Loucy (cell line): ENCODE results near the gene ELL2.

Source experiments
- EZH2phosphoT487 ChIP-seq: fragments of 200-600 bp; IDR thresholded peaks from 2 replicates; pipeline ENCODE4 v1.6.1; 2018; ENCODE audit warnings: antibody characterized with exemption, mild to moderate bottlenecking, moderate library complexity, borderline replicate concordance
- TF ChIP-seq, protein P1 (sequence below): fragments of 200-600 bp; sonication (generic); conservative IDR thresholded peaks from 2 replicates; pipeline ENCODE4 v1.5.1; 2014; ENCODE audit warnings: mild to moderate bottlenecking, antibody characterized with exemption, low read length

DNA sequence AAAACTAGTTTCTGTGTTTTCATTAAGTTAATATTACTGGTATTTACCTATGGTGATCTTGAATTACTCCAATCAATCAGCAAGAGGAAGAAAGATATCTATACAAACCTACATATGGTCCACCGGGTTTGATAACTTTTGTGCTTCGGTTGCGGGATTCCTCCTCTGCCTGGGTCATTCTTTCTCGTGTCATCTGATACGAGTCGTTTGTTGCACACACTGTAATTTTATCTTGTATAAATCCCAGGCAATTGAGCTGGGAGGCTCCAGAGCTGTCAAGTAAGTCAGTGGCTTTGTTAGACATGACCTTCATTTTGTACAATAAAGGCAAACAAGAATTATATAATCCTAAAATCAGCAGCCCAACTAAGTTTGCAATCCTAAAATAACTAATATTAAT is 48.0 kb downstream of the ELL2 start:
- TF ChIP-seq, protein P1, sequence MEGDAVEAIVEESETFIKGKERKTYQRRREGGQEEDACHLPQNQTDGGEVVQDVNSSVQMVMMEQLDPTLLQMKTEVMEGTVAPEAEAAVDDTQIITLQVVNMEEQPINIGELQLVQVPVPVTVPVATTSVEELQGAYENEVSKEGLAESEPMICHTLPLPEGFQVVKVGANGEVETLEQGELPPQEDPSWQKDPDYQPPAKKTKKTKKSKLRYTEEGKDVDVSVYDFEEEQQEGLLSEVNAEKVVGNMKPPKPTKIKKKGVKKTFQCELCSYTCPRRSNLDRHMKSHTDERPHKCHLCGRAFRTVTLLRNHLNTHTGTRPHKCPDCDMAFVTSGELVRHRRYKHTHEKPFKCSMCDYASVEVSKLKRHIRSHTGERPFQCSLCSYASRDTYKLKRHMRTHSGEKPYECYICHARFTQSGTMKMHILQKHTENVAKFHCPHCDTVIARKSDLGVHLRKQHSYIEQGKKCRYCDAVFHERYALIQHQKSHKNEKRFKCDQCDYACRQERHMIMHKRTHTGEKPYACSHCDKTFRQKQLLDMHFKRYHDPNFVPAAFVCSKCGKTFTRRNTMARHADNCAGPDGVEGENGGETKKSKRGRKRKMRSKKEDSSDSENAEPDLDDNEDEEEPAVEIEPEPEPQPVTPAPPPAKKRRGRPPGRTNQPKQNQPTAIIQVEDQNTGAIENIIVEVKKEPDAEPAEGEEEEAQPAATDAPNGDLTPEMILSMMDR: no peak
- TF ChIP-seq EZH2phosphoT487: no peak
